Activated naive CD4-positive, alpha-beta T cell treated with Interleukin-2 at 50 U/mL for 16 hours (primary cell): ENCODE data around the gene C16orf74.
A peak's percentile ranks its signal among the peaks of the same experiment; 100 is the strongest.

Experiments used
- DNase-seq: peaks from one replicate; pipeline ENCODE4 v3.0.0-alpha.2; 2020

C16orf74 gene

DNA sequence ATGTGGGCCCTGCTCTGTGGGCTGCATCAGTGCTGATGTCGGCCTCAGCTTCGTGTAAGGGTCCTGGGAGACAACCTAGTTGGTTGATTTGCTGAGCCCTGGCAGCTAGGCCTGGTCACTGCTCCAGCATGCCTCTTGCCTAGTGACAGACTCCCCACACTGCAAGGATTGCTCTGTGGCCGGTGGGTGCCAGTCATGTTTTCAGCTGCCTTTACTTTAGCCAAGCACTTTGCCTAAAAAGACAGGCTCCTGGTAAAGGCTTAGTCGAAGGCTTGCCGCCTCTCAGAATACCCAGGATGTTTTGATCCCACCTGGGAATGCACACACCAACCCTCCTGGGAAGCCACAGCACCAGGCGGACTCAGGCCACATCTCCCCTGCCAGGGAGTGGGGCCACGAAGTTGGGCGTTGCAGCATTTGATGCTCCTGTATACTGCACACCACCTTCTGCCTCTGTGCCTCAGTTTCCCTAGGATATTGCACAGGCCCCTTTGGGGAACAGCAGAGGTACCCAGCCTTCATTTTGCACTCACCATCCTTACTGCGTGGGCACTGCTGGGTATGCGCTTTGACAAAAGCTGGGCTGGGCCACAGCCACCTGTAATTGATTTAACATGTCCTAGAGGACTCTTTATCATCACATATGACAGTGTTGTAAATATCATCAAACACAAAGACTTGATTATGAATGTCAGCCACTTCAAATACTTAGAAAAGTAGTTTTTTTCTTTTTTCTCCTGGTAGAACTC lies 82.0 kb downstream of the C16orf74 start:
- DNase-seq = no peak

- DNase-seq = no peak
Measured at GRCh38 chr16:85667841-85668413, 83.0 kb downstream of the C16orf74 start.

DNA sequence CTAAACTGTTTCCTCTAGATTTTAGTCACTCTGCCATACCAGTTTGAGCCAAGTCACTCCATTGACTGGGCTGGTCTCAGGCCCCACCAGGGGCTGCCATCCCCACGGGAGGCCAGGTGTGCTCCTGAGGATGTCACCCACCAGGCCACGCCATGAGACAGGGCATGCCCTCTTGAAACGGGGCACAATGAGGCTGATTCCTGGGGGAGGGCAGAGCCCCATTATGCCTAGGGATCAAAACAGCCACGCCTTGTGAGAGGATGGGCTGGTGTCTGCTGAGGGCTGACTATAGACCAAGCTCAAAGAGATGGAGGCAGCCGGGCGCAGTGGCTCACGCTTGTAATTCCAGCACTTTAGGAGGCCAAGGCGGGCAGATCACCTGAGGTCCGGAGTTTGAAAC lies 83.6 kb downstream of the C16orf74 start:
- no peak for DNase-seq

GRCh38 chr16:85665929-85666328 lies 85.0 kb downstream of the C16orf74 start:
- DNase-seq = no peak

GRCh38 chr16:85665373-85665740 lies 85.5 kb downstream of the C16orf74 start:
- DNase-seq = no peak

- no peak for DNase-seq
Measured at GRCh38 chr16:85664580-85665372, 86.1 kb downstream of the C16orf74 start.

DNA sequence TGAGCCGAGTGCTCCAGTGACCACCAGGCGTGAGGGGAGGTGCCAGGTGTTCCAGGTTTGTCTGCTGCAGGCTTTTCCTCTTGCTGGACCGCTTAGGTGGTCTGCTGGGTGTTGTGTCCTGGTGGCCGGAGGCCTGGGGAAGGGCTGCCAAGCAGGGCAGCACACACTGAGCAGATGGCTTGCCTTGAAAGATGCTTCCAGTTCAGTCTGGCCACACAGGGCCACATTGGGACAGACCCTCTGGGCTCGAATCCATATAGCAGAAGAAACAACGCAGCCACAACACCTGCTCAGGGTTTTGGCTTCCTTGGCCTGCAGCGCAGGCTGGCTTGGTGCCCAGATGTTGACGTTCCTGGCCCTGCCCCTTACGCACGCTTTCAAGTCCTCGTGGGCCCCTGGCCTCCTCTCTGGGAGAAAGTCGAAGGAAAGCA lies 87.0 kb downstream of the C16orf74 start:
- no peak for DNase-seq

GRCh38 chr16:85662976-85663830 lies 87.7 kb downstream of the C16orf74 start:
- no peak for DNase-seq

DNA sequence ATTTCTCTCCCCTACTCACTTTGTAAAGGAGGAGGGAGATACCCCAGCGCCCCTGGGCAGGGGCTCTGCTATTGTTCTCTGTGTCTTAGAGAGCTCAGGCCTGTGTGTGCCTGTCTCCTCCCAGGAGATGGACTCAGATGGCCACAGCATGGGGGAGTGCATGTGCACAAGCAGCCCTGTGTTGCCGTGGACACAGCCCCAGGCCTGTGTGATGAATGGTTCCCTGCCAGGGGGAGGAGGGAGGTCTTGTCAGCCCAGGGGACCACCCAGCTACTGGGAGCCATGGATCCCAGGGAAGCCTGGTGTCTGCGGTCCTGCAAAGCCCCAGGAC lies 88.4 kb downstream of the C16orf74 start:
- DNase-seq = no peak

- DNase-seq = no peak
Measured at GRCh38 chr16:85661740-85662481, 89.0 kb downstream of the C16orf74 start.

- DNase-seq = no peak
Measured at GRCh38 chr16:85660843-85661739, 89.8 kb downstream of the C16orf74 start.

GRCh38 chr16:85659805-85660511 lies 90.9 kb downstream of the C16orf74 start:
- peak; percentile 68 for DNase-seq

DNA sequence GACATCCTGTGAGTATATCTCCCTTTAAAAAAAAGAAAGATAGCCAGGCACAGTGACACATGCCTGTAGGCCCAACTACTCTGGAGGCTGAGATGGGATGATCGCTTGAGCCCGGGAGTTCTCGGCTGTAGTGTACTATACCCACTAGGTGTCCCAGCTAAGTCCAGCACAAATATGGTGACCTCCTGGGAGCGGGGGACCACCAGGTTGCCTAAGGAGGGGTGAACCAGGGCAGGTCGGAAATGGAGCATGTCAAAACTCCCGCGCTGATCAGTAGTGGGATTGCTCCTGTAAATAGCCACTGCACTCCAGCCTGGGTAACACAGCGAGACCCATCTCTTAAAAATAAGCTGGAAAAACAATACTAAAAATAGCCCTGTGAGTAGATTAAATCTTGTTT lies 91.6 kb downstream of the C16orf74 start:
- DNase-seq = no peak

DNA sequence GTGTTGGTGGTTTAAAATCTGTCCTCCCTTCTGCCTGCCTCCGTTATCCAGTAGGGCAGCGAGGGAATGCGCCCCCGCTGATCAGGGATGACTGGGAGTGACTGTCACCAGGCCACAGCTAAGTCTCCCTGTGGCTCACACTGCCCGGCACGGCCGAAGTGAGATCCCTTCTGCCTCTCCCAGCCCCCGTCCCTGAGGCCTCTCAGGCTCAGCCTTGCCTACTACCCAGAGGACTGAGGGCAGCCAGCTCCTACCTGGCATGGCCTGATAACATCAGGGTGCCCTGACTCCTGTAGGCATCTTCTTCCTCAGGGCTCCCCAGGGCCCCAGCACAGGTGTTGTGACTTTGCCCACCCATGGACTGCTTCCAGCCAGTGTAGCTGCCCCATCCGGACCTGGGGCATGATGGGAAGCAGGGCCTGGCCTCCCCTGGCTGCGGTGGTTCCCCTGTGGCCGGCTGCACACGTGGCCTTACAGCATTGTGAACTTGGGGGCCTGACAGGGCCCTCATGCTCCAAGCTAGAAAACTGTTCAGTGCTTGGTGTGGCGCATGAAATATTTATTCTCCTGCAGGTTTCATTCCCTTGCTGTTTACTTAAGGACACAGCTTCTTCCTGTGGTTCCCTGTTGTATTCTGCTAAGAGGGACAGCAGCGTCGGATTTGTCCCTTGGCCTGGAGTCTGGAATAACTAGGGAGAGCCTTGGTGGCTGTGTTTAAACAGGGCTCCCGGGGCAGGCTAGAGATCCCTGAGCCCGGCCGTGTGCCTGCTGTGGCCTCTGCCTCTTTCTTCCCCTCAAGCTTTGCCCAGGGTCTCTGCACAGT lies 92.2 kb downstream of the C16orf74 start:
- DNase-seq = no peak

DNA sequence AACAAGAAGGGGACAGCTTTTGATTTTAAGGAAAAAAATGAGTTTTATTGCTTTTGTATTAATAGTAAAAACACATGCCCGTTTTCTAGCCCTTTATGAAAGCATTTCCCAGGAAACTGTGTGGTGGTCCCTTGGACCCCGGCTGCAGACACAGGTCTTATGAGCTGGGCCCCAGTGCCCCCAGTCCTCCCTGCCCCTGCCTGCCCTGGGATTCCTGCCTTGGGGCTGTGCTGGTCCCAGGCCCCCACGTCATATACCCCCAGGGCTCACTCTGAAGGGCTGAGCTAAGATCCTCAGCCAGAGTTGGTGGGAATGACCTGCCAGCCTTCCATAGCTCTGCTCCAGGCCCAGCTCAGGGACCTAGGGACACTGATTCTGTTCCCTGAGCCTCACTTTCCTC lies 92.9 kb downstream of the C16orf74 start:
- no peak for DNase-seq
